ENCODE measurements around the gene DCAF6. TPM values are rescaled to one million over a fixed set of nuclear protein-coding genes. Genes with fewer than 3 reads are reported as not detected.

DCAF6 gene
- total RNA-seq, 1 experiment from 2014 or later: 41.9 TPM

GRCh38 chr1:168097921-168098528 lies 161.5 kb downstream of the DCAF6 start:
- no peaks in the 10 kb centered on the region for H3K9me3 ChIP-seq
- Mint-ChIP-seq H3K27ac (ENCODE audit: unreplicated experiment) (no peak overlapping the region), H3K4me3 (ENCODE audit: unreplicated experiment) (no peak overlapping the region), H3K27me3 (ENCODE audit: insufficient read depth, unreplicated experiment) (no peaks in the 10 kb centered on the region), H3K9me3 (ENCODE audit: unreplicated experiment) (no peaks in the 10 kb centered on the region), H3K4me1 (ENCODE audit: low read depth, unreplicated experiment) (no peaks in the 10 kb centered on the region), H3K36me3 (ENCODE audit: insufficient read depth, unreplicated experiment) (peaks cover 49% of the 10 kb centered on the region)
- no peak for TF ChIP-seq CTCF (IDR thresholded peaks at IDR 0.05; ENCODE audit: insufficient read depth in 1 of 2, low read depth in 1 of 2, low read length in 1 of 2, severe bottlenecking in 1 of 2, unreplicated experiment in 1 of 2)
- no peaks in the 10 kb centered on the region for H3K4me1 ChIP-seq
- DNase-seq: no peak
- H3K27me3 ChIP-seq (replicated peaks; ENCODE audit: control insufficient read depth, insufficient read depth, low read length): no peaks in the 10 kb centered on the region
- H3K36me3 ChIP-seq (ENCODE audit: control insufficient read depth, insufficient read depth, low read length): no peaks in the 10 kb centered on the region; the same call in 1 of the 2 replicates
- CTCF ChIA-PET: interaction anchor here (1.0 kb wide), 1 partner anchor 16 kb away, joined by 4 read pairs; no protein-coding TSS in a partner anchor
- intact Hi-C loops (cut with micrococcal nuclease; ENCODE audit: unreplicated experiment): no loop called here
- POLR2A ChIA-PET: no interaction called here
- BruUV-seq (replicated peaks): no TSS peak
- H3K4me3 ChIP-seq (ENCODE audit: low read depth, low read length): no peak overlapping the region

GRCh38 chr1:168098534-168099320 lies 162.2 kb downstream of the DCAF6 start:
- no peak for DNase-seq
- peaks cover 55% of the 10 kb centered on the region for H3K36me3 Mint-ChIP-seq (ENCODE audit: insufficient read depth, unreplicated experiment)
- no peak overlapping the region for H3K4me3 Mint-ChIP-seq (ENCODE audit: unreplicated experiment)
- no peak for TF ChIP-seq CTCF (IDR thresholded peaks at IDR 0.05; ENCODE audit: insufficient read depth in 1 of 2, low read depth in 1 of 2, low read length in 1 of 2, severe bottlenecking in 1 of 2, unreplicated experiment in 1 of 2)
- no peak overlapping the region for H3K27ac Mint-ChIP-seq (ENCODE audit: unreplicated experiment)
- Histone ChIP-seq H3K9me3 (no peaks in the 10 kb centered on the region), H3K36me3 (ENCODE audit: control insufficient read depth, insufficient read depth, low read length) (no peaks in the 10 kb centered on the region; the same call in 1 of the 2 replicates), H3K27me3 (replicated peaks; ENCODE audit: control insufficient read depth, insufficient read depth, low read length) (no peaks in the 10 kb centered on the region), H3K4me3 (ENCODE audit: low read depth, low read length) (no peak overlapping the region), H3K4me1 (no peaks in the 10 kb centered on the region)
- intact Hi-C loops (cut with micrococcal nuclease; ENCODE audit: unreplicated experiment): no loop called here
- no peaks in the 10 kb centered on the region for H3K9me3 Mint-ChIP-seq (ENCODE audit: unreplicated experiment)
- no TSS peak for BruUV-seq (replicated peaks)
- H3K27me3 Mint-ChIP-seq (ENCODE audit: insufficient read depth, unreplicated experiment): no peaks in the 10 kb centered on the region
- CTCF ChIA-PET: no interaction called here
- POLR2A ChIA-PET: no interaction called here
- H3K4me1 Mint-ChIP-seq (ENCODE audit: low read depth, unreplicated experiment): no peaks in the 10 kb centered on the region

- no peaks in the 10 kb centered on the region for H3K4me1 Mint-ChIP-seq (ENCODE audit: low read depth, unreplicated experiment)
- CTCF ChIA-PET: interaction anchor here (0.7 kb wide), 1 partner anchor 14 kb away, joined by 8 read pairs; no protein-coding TSS in a partner anchor
Observed at GRCh38 chr1:168099337-168099801, 162.9 kb downstream of the DCAF6 start.

More at GRCh38 chr1:168099337-168099801, 162.9 kb downstream of the DCAF6 start:
- Histone ChIP-seq H3K4me3 (ENCODE audit: low read depth, low read length) (no peak overlapping the region), H3K4me1 (no peaks in the 10 kb centered on the region), H3K36me3 (ENCODE audit: control insufficient read depth, insufficient read depth, low read length) (no peaks in the 10 kb centered on the region; the same call in 1 of the 2 replicates), H3K27me3 (replicated peaks; ENCODE audit: control insufficient read depth, insufficient read depth, low read length) (no peaks in the 10 kb centered on the region), H3K9me3 (no peaks in the 10 kb centered on the region)
- no peak overlapping the region for H3K4me3 Mint-ChIP-seq (ENCODE audit: unreplicated experiment)
- POLR2A ChIA-PET: no interaction called here
- intact Hi-C loops (cut with micrococcal nuclease; ENCODE audit: unreplicated experiment): no loop called here
- no peaks in the 10 kb centered on the region for H3K9me3 Mint-ChIP-seq (ENCODE audit: unreplicated experiment)
- no TSS peak for BruUV-seq (replicated peaks)
- peaks cover 55% of the 10 kb centered on the region for H3K36me3 Mint-ChIP-seq (ENCODE audit: insufficient read depth, unreplicated experiment)
- H3K27me3 Mint-ChIP-seq (ENCODE audit: insufficient read depth, unreplicated experiment): no peaks in the 10 kb centered on the region
- H3K27ac Mint-ChIP-seq (ENCODE audit: unreplicated experiment): no peak overlapping the region
- TF ChIP-seq CTCF (IDR thresholded peaks at IDR 0.05; ENCODE audit: insufficient read depth in 1 of 2, low read depth in 1 of 2, low read length in 1 of 2, severe bottlenecking in 1 of 2, unreplicated experiment in 1 of 2): no peak
- no peak for DNase-seq
